GM23338 (cell line): Measurements from ENCODE around the gene MDM4. TPM values are rescaled to one million over a fixed set of nuclear protein-coding genes. Genes with fewer than 3 reads are reported as not detected.

Source experiments
- ATAC-seq: fragments of 200-7000 bp; cut with Tn5 transposase; 3 replicates; pipeline ENCODE4 v1.9.1; 2020
- DNase-seq: peaks from one replicate; pipeline ENCODE4 v3.0.0-alpha.2; 2015; ENCODE audit warnings: low spot score
- H2AFZ ChIP-seq: fragments of 200-600 bp; sonication (generic); 2 replicates; pipeline ENCODE4 v1.8.0; 2016; ENCODE audit warnings: antibody characterized with exemption, mild to moderate bottlenecking, moderate library complexity
- H3F3A ChIP-seq: fragments of 200-600 bp; sonication (generic); replicated peaks from 2 replicates; pipeline ENCODE4 v1.8.0; 2017; ENCODE audit warnings: antibody characterized with exemption, mixed run types, low read depth
- H3K27ac ChIP-seq: fragments of 200-600 bp; sonication (generic); 2 replicates; pipeline ENCODE4 v1.6.1; 2016; ENCODE audit warnings: low read depth
- H3K27me3 ChIP-seq: fragments of 200-600 bp; sonication (generic); 2 replicates; pipeline ENCODE4 v1.8.0; 2016; ENCODE audit warnings: mild to moderate bottlenecking, mixed run types, moderate library complexity; ENCODE audit not compliant: insufficient read depth
- H3K36me3 ChIP-seq: fragments of 200-600 bp; sonication (generic); 2 replicates; pipeline ENCODE4 v1.8.0; 2016; ENCODE audit warnings: mild to moderate bottlenecking; ENCODE audit not compliant: insufficient read depth
- H3K4me1 ChIP-seq: fragments of 200-600 bp; sonication (generic); 2 replicates; pipeline ENCODE4 v1.8.0; 2016; ENCODE audit warnings: mild to moderate bottlenecking, moderate library complexity; ENCODE audit not compliant: insufficient read depth
- H3K4me2 ChIP-seq: fragments of 200-600 bp; sonication (generic); 2 replicates; pipeline ENCODE4 v1.7.1; 2017; ENCODE audit warnings: mixed run types
- H3K4me3 ChIP-seq: fragments of 200-600 bp; sonication (generic); 2 replicates; pipeline ENCODE4 v1.6.1; 2016; ENCODE audit warnings: mixed run types
- H3K79me2 ChIP-seq: fragments of 200-600 bp; sonication (generic); replicated peaks from 2 replicates; pipeline ENCODE4 v1.8.0; 2017; ENCODE audit warnings: mild to moderate bottlenecking; ENCODE audit not compliant: insufficient read depth
- H3K9me2 ChIP-seq: fragments of 200-600 bp; sonication (generic); 2 replicates; pipeline ENCODE4 v1.8.0; 2017; ENCODE audit not compliant: insufficient read depth
- H4K20me1 ChIP-seq: fragments of 200-600 bp; sonication (generic); replicated peaks from 2 replicates; pipeline ENCODE4 v1.8.0; 2017; ENCODE audit warnings: mild to moderate bottlenecking; ENCODE audit not compliant: insufficient read depth
- H3K27ac Mint-ChIP-seq: 2 replicates; pipeline ENCODE4 v1.8.0; 2020; ENCODE audit warnings: inconsistent platforms, mild to moderate bottlenecking, moderate library complexity, mixed read lengths
- H3K27me3 Mint-ChIP-seq: 3 replicates; pipeline ENCODE4 v1.8.0; 2022; ENCODE audit warnings: low read depth, mild to moderate bottlenecking, moderate library complexity, mixed read lengths, inconsistent platforms; ENCODE audit not compliant: insufficient read depth, poor library complexity
- H3K36me3 Mint-ChIP-seq: 3 replicates; pipeline ENCODE4 v1.8.0; 2021; ENCODE audit warnings: low read depth, mild to moderate bottlenecking, inconsistent platforms, moderate library complexity, mixed read lengths
- H3K4me1 Mint-ChIP-seq: 3 replicates; pipeline ENCODE4 v1.8.0; 2020; ENCODE audit warnings: mild to moderate bottlenecking, inconsistent platforms, mixed read lengths
- H3K4me3 Mint-ChIP-seq: 3 replicates; pipeline ENCODE4 v1.8.0; 2021; ENCODE audit warnings: moderate library complexity, mild to moderate bottlenecking, inconsistent platforms, mixed read lengths
- H3K9me3 Mint-ChIP-seq: 3 replicates; pipeline ENCODE4 v1.8.0; 2020; ENCODE audit warnings: moderate library complexity, mild to moderate bottlenecking, inconsistent platforms, mixed read lengths
- CREB1 ChIP-seq: fragments of 250-450 bp; sonication (Bioruptor Pico); IDR thresholded peaks from 2 replicates; pipeline ENCODE4 v1.5.0; 2020; ENCODE audit warnings: low read depth, mild to moderate bottlenecking, moderate library complexity
- ETS1 ChIP-seq: IDR thresholded peaks from 2 replicates; pipeline ENCODE4 v1.6.1; 2016; ENCODE audit warnings: antibody characterized with exemption
- EZH2 ChIP-seq: fragments of 200-600 bp; sonication (generic); IDR thresholded peaks from one replicate; pipeline ENCODE4 v1.8.0; 2017; ENCODE audit warnings: antibody characterized with exemption, mild to moderate bottlenecking, low read depth; ENCODE audit not compliant: unreplicated experiment
- EZH2phosphoT487 ChIP-seq: fragments of 200-600 bp; sonication (generic); IDR thresholded peaks from one replicate; pipeline ENCODE4 v1.8.1; 2018; ENCODE audit warnings: antibody characterized with exemption; ENCODE audit not compliant: unreplicated experiment
- JUNB ChIP-seq: IDR thresholded peaks from one replicate; pipeline ENCODE4 v1.6.1; 2016; ENCODE audit warnings: antibody characterized with exemption; ENCODE audit not compliant: unreplicated experiment
- NANOG ChIP-seq: IDR thresholded peaks from 2 replicates; pipeline ENCODE4 v1.6.1; 2016; ENCODE audit warnings: antibody characterized with exemption, borderline replicate concordance
- POLR2AphosphoS5 ChIP-seq: IDR thresholded peaks from 2 replicates; pipeline ENCODE4 v1.6.1; 2016; ENCODE audit warnings: antibody characterized with exemption, low read depth
- STAT1 ChIP-seq: IDR thresholded peaks from one replicate; pipeline ENCODE4 v1.6.1; 2016; ENCODE audit warnings: antibody characterized with exemption; ENCODE audit not compliant: unreplicated experiment
- ZNF114 ChIP-seq: fragments of 250-450 bp; sonication (Bioruptor Pico); IDR thresholded peaks from 2 replicates; pipeline ENCODE4 v1.5.0; 2020; ENCODE audit warnings: mild to moderate bottlenecking, moderate library complexity
- ZNF331 ChIP-seq: fragments of 250-450 bp; sonication (Bioruptor Pico); IDR thresholded peaks from 2 replicates; pipeline ENCODE4 v1.5.0; 2020; ENCODE audit warnings: low read depth, mild to moderate bottlenecking, moderate library complexity
- polyA plus RNA-seq: library from polyadenylated mRNA; unstranded; fragments of >200 nt; fragmentation: Nextera tagmentation; extraction: Ambion mirVana; gene quantifications from 2 replicates; pipeline ENCODE4 v1.2.1, GENCODE V29; 2016
- total RNA-seq: library from RNA; depleted of rRNA; stranded (reverse); fragments of >200 nt; shearing (Covaris generic); gene quantifications from 2 replicates; pipeline ENCODE4 v1.2.3, GENCODE V29; 2014
- TF ChIP-seq, protein P1 (sequence below): fragments of 250-450 bp; sonication (Bioruptor Pico); IDR thresholded peaks from 2 replicates; pipeline ENCODE4 v1.5.0; 2020; ENCODE audit warnings: mild to moderate bottlenecking, moderate library complexity
- TF ChIP-seq, protein P2 (sequence below): IDR thresholded peaks from one replicate; pipeline ENCODE4 v1.6.1; 2018; ENCODE audit warnings: antibody characterized with exemption; ENCODE audit not compliant: unreplicated experiment
- TF ChIP-seq, protein P3 (sequence below), 2 experiments: fragments of 200-600 bp in 1 of 2; sonication (generic) in 1 of 2; conservative IDR thresholded peaks; 2 replicates each; pipeline versions ENCODE4 v1.5.1 to v1.6.1; 2016 to 2017; ENCODE audit warnings: antibody characterized with exemption in 2 of 2, low read depth in 2 of 2, mild to moderate bottlenecking in 2 of 2, moderate library complexity in 1 of 2

The MDM4 gene
- total and polyA plus RNA-seq, 2 experiments from 2014 or later, result 24.8 to 56.1 TPM

DNA sequence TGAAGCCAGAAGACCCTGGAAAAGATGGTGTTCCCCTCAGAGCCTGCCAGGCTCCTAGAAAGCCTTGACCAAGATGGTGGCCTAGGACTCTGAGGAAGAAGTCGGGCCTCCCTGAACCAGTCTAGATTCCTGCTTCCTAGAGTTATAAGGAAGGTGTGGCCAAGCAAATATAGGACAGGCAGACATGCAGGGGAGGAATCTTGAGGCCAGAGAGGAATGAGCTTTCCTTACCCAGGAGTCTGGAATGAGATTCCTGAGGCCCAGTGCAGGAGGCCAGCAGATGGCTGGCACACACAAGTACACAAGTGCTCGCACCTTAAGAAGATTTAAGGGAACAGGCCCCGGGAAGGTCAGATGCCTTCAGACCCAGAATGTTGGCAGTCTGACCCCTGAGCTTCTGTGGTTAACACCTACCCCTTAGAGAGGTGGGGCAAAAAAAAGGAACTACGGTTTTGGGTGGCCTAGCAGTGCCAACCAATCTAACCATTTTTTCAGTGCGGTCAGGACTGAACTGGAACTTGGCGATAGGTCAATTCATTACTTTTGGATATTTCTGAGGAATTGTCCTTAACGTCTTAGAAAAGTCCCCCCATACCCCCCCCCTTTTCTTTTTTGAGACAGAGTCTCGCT is 73.3 kb downstream of the MDM4 start:
- H3K27ac Mint-ChIP-seq, result no peak overlapping the region
- H2AFZ ChIP-seq, result peak overlapping the region; percentile 88; the same call in 1 of the 2 replicates
- DNase-seq, result no peak

More for the DNA sequence above, 73.3 kb downstream of the MDM4 start:
- no peak overlapping the region for H3K27ac ChIP-seq
- H3K4me1 ChIP-seq, result peaks cover 20% of the 10 kb centered on the region
- no peaks in the 10 kb centered on the region for H3K36me3 ChIP-seq
- peaks cover 4% of the 10 kb centered on the region; the same call in 1 of the 2 replicates for H3K9me2 ChIP-seq
- H4K20me1 ChIP-seq, result no peaks in the 10 kb centered on the region
- Mint-ChIP-seq H3K4me3 (no peak overlapping the region), H3K4me1 (peaks cover 31% of the 10 kb centered on the region), H3K36me3 (no peaks in the 10 kb centered on the region; the same call in 2 of the 3 replicates), H3K9me3 (no peaks in the 10 kb centered on the region; the same call in 2 of the 3 replicates), H3K27me3 (peaks cover 7% of the 10 kb centered on the region)
- H3K4me2 ChIP-seq, result 0 out of 2 replicates have a peak overlapping the region, but pooled peaks have one; percentile 32
- no peaks in the 10 kb centered on the region for H3K27me3 ChIP-seq
- ATAC-seq, result no peak
- H3K79me2 ChIP-seq, result no peaks in the 10 kb centered on the region
- H3F3A ChIP-seq, result 0 out of 2 replicates have a peak, but pooled peaks cover 3% of the 10 kb centered on the region
- no peak overlapping the region for H3K4me3 ChIP-seq
- TF ChIP-seq, protein P1, sequence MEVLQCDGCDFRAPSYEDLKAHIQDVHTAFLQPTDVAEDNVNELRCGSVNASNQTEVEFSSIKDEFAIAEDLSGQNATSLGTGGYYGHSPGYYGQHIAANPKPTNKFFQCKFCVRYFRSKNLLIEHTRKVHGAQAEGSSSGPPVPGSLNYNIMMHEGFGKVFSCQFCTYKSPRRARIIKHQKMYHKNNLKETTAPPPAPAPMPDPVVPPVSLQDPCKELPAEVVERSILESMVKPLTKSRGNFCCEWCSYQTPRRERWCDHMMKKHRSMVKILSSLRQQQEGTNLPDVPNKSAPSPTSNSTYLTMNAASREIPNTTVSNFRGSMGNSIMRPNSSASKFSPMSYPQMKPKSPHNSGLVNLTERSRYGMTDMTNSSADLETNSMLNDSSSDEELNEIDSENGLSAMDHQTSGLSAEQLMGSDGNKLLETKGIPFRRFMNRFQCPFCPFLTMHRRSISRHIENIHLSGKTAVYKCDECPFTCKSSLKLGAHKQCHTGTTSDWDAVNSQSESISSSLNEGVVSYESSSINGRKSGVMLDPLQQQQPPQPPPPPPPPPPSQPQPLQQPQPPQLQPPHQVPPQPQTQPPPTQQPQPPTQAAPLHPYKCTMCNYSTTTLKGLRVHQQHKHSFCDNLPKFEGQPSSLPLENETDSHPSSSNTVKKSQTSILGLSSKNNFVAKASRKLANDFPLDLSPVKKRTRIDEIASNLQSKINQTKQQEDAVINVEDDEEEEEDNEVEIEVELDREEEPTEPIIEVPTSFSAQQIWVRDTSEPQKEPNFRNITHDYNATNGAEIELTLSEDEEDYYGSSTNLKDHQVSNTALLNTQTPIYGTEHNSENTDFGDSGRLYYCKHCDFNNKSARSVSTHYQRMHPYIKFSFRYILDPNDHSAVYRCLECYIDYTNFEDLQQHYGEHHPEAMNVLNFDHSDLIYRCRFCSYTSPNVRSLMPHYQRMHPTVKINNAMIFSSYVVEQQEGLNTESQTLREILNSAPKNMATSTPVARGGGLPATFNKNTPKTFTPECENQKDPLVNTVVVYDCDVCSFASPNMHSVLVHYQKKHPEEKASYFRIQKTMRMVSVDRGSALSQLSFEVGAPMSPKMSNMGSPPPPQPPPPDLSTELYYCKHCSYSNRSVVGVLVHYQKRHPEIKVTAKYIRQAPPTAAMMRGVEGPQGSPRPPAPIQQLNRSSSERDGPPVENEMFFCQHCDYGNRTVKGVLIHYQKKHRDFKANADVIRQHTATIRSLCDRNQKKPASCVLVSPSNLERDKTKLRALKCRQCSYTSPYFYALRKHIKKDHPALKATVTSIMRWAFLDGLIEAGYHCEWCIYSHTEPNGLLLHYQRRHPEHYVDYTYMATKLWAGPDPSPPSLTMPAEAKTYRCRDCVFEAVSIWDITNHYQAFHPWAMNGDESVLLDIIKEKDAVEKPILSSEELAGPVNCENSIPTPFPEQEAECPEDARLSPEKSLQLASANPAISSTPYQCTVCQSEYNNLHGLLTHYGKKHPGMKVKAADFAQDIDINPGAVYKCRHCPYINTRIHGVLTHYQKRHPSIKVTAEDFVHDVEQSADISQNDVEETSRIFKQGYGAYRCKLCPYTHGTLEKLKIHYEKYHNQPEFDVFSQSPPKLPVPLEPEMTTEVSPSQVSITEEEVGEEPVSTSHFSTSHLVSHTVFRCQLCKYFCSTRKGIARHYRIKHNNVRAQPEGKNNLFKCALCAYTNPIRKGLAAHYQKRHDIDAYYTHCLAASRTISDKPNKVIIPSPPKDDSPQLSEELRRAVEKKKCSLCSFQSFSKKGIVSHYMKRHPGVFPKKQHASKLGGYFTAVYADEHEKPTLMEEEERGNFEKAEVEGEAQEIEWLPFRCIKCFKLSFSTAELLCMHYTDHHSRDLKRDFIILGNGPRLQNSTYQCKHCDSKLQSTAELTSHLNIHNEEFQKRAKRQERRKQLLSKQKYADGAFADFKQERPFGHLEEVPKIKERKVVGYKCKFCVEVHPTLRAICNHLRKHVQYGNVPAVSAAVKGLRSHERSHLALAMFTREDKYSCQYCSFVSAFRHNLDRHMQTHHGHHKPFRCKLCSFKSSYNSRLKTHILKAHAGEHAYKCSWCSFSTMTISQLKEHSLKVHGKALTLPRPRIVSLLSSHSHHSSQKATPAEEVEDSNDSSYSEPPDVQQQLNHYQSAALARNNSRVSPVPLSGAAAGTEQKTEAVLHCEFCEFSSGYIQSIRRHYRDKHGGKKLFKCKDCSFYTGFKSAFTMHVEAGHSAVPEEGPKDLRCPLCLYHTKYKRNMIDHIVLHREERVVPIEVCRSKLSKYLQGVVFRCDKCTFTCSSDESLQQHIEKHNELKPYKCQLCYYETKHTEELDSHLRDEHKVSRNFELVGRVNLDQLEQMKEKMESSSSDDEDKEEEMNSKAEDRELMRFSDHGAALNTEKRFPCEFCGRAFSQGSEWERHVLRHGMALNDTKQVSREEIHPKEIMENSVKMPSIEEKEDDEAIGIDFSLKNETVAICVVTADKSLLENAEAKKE, result no peak
- TF ChIP-seq POLR2AphosphoS5 (no peak), NANOG (no peak), ETS1 (no peak), STAT1 (no peak), EZH2phosphoT487 (no peak), JUNB (no peak), ZNF114 (CRISPR knock-in tag) (no peak), EZH2 (no peak), ZNF331 (CRISPR knock-in tag) (no peak), CREB1 (CRISPR knock-in tag) (no peak)
- TF ChIP-seq, protein P2, sequence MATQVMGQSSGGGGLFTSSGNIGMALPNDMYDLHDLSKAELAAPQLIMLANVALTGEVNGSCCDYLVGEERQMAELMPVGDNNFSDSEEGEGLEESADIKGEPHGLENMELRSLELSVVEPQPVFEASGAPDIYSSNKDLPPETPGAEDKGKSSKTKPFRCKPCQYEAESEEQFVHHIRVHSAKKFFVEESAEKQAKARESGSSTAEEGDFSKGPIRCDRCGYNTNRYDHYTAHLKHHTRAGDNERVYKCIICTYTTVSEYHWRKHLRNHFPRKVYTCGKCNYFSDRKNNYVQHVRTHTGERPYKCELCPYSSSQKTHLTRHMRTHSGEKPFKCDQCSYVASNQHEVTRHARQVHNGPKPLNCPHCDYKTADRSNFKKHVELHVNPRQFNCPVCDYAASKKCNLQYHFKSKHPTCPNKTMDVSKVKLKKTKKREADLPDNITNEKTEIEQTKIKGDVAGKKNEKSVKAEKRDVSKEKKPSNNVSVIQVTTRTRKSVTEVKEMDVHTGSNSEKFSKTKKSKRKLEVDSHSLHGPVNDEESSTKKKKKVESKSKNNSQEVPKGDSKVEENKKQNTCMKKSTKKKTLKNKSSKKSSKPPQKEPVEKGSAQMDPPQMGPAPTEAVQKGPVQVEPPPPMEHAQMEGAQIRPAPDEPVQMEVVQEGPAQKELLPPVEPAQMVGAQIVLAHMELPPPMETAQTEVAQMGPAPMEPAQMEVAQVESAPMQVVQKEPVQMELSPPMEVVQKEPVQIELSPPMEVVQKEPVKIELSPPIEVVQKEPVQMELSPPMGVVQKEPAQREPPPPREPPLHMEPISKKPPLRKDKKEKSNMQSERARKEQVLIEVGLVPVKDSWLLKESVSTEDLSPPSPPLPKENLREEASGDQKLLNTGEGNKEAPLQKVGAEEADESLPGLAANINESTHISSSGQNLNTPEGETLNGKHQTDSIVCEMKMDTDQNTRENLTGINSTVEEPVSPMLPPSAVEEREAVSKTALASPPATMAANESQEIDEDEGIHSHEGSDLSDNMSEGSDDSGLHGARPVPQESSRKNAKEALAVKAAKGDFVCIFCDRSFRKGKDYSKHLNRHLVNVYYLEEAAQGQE, result no peak
- TF ChIP-seq, protein P3, sequence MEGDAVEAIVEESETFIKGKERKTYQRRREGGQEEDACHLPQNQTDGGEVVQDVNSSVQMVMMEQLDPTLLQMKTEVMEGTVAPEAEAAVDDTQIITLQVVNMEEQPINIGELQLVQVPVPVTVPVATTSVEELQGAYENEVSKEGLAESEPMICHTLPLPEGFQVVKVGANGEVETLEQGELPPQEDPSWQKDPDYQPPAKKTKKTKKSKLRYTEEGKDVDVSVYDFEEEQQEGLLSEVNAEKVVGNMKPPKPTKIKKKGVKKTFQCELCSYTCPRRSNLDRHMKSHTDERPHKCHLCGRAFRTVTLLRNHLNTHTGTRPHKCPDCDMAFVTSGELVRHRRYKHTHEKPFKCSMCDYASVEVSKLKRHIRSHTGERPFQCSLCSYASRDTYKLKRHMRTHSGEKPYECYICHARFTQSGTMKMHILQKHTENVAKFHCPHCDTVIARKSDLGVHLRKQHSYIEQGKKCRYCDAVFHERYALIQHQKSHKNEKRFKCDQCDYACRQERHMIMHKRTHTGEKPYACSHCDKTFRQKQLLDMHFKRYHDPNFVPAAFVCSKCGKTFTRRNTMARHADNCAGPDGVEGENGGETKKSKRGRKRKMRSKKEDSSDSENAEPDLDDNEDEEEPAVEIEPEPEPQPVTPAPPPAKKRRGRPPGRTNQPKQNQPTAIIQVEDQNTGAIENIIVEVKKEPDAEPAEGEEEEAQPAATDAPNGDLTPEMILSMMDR (conservative IDR thresholded peaks at IDR 0.05; ENCODE audit: low read depth in 2 of 2), result no peak
